GM19438 (cell line): ENCODE measurements around the gene SFXN5.
"Not testable (repeated sequence)": the region's sequence is repeated elsewhere in the genome, so short reads cannot be mapped to it uniquely, and the experiment has no call there.

Source experiments
- ATAC-seq: cut with Tn5 transposase; IDR thresholded peaks from one replicate; pipeline ENCODE4 v1.9.1; 2021; ENCODE audit warnings: low read depth; ENCODE audit not compliant: unreplicated experiment

Gene SFXN5, protein sequence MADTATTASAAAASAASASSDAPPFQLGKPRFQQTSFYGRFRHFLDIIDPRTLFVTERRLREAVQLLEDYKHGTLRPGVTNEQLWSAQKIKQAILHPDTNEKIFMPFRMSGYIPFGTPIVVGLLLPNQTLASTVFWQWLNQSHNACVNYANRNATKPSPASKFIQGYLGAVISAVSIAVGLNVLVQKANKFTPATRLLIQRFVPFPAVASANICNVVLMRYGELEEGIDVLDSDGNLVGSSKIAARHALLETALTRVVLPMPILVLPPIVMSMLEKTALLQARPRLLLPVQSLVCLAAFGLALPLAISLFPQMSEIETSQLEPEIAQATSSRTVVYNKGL

DNA sequence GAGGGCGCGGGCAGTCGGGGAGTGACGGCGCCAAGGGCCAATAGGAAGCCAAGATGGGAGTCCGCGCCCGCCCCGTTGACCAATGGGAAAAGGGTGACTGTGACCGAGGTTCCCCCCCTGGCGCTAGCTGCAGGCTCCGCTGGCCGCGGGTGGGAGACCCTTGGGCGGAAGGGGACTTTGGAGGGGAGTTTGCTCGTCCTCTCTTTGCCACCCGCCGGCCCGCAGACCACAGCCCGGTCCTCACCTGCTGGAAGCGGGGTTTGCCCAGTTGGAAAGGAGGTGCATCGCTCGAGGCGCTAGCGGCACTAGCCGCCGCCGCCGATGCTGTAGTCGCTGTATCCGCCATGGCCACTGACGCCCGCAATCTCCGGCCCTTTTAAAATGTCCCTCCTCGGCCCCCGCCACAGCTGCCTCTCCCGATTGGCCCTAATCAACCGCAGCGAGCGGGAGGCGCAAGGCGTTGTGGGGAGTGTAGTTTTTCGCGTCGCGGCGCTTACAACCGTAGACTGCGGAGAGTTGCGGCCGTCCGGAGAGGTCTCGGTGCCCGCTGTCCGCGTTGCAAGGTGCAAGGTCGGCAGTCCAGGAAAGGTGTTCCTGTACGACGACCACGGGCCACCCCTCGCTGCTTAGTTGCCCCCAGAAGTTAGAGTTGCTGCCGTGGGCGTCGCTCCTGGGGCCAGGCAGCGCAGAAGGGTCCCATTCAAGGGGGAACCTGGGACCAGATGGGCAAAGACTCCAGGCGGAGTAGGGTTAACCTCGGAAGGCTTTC is at the start of gene SFXN5:
SFXN5 (minus strand) TSS at position 353 of the 769 bp plus-strand sequence; CDS start at position 346, 7 bp downstream.
- peak; percentile 95 for ATAC-seq

DNA sequence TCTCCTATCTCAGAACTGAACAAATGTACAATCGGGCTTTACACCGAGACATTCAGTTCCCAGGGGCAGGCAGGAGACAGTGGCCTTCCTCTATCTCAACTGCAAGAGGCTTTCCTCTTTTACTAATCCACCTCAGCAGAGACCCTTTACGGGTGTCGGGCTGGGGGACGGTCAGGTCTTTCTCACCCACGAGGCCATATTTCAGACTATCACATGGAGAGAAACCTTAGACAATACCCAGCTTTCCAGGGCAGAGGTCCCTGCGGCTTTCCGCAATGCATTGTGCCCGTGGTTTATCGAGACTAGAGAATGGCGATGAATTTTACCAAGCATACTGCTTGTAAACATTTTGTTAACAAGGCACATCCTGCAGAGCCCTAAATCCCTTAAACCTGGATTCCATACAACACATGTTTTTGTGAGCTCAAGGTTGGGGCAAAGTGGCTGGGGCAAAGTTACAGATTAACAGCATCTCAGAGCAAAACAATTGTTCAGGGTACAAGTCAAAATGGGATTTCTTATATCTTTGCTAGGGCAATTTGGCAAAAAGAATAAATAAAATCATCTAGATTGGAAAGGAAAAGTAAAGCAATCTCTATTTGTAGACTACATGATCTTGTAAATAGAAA is 48.2 kb upstream of the SFXN5 start:
- not testable (repeated sequence) for ATAC-seq

DNA sequence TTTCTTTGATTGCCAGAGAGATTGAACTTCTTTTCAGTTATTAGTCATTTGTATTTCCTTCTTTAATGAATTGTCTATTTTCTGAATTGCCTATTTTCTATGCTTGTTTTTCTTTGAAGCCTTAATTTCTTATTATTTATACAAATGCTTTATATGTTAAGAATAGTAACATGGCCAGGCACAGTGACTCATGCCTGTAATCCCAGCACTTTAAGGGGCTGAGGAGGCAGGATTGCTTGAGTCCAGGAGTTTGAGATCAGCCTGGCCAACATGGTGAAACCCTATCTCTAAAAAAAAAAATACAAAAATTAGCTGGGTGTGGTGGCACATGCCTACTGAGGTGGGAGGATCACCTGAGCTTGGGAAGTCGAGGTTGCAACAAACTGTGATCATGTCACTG is 45.9 kb upstream of the SFXN5 start:
- ATAC-seq = no peak

DNA sequence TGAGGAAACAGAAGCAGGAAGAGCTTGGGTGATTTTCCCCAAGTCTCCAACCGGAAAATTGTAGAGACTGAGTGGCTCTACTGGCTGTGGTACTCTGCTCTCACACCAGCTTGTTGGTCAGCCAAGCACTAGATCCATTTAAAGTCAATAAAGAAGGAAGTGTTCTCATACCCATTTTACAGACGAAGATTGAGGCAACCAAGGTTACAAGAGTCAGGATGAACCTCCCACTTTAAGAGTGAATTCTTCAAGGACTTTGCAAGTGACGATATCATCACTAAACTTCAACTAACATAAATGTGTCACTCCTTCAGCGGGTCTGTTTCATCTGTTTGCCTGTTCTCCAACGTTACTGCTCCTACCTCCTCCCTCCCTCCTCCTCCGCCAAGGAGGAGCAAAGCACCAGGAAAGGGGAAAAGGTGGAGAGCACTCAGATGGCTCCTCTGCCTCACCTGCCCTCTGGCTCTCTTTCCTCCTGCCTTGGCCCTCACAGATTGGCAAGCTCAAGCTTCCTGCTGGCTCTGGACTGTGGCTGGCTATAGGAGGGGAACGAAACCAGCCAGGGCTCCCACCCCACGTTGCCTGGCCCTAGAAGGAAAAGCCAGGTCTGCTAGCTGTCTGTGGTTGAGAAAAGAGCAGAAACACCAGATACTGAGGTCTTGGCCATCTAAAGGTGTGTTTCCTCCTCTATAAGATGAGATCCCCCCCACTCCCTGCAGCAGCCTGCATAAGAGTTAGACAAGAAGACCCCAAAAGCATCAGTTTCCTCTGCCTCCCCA is 44.9 kb upstream of the SFXN5 start:
- ATAC-seq = no peak

DNA sequence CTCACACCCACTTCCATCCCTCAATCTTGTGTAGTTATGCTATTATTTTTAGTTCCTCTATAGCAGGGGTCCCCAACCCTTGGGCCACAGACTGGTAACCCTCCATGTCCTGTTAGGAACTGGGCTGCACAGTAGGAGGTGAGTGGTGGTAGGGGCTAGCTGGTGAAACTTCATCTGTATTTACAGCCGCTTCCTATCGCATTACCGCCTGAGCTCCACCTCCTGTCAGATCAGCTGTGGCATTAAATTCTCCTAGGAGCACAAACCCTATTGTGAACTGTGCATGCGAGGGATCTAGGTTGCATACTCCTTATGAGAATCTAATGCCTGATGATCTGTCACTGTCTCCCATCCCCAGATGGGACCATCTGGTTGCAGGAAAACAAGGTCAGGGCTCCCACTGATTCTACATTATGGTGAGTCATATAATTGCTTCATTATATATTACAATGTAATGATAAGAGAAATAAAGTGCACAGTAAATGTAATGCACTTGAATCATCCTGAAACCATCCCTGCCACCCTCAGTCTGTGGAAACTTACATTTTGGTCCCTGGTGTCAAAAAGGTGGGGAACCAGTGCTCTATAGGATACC is 42.9 kb upstream of the SFXN5 start:
- no peak for ATAC-seq

DNA sequence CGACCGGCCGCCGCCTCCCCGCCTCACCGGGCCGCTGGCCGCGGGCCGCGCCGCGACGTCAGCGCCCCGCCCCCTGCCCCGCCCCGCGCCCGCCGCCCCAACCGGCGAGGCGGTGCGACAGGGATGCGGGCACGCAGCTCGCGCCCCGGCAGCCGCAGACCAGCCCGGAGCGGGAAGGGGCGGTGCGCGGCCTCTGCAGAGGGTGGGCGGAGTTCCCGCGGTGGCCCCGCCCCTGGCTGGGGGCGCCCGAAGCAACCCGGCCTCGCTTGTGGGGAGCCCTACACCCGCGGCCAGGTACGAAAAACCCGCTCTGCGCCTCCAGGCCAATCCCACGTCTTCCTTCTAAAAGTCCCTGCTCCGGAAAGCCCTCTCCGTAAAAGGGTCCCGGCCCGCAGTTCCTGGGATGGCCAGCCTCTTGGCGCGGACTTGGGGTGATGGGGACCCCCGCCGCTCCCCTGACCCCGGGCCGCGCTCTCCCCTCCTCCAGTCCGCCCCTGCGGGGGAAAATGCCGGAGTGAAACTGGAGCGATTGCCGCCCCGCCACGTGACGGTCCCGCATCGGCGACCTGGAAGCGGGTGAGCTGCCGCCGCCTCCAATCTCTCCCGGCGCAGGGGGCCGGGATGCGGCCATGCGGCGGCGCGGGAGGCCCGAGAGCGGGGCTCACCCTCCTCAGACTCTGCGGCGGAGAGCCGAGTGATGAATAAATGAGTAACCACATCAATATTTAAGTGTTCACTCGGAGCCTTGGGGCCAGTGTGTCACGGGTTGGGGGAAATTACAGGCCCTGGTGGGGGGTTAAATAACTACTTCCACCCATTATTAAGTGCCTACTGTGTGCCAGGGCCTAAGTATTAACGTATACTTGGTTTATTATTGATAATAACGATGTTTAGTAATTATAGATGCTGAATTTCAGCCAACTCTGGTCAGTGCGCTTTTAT is 41.7 kb upstream of the SFXN5 start, which contains the start of gene RAB11FIP5:
RAB11FIP5 (minus strand) TSS at position 36 of the 942 bp plus-strand sequence. CDS start 171 bp downstream, outside the sequence.
- ATAC-seq = peak; percentile 84

DNA sequence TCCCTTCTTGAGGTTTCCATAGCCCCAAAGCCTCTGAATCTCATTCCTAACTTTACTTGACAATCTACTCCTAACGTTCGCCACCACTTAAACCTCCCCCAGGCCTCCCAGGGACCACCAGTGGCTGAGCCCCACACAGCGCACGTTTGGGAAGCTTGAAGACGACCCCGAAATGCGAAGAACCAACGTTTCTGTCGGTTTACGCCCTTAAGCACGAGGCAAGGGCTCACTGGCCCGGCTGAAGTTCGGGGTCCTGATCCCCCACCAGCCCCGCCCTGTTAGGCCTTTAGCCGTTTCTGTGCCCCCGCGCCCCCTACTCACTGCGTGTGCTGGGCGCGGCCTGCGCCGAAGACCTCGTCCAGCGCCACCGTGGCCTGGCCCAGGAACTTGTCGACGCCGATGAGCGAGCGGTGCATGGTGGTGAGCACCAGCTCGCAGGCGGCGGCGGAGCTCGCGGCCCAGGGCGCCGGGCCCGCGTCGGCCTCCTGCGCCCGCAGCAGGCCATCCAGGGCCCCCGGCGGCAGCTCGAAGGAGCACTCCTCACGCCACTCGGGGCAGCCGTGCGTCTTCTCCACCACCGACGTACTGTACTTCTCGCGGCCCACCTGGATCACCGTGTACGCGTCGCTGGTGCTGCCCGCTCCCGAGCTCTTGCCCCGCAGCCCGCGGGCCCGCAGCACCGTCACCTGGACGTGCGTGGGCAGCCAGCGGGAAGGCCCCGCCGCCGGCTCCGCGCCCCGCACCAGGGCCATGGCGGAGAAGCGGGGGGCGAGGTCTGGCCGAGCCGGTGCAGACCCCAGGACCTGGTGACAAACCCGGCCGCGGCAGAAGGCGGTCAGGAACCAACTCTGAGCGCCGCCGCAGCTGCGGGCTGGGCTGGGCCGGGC is 40.8 kb upstream of the SFXN5 start:
- ATAC-seq = peak; percentile 24

DNA sequence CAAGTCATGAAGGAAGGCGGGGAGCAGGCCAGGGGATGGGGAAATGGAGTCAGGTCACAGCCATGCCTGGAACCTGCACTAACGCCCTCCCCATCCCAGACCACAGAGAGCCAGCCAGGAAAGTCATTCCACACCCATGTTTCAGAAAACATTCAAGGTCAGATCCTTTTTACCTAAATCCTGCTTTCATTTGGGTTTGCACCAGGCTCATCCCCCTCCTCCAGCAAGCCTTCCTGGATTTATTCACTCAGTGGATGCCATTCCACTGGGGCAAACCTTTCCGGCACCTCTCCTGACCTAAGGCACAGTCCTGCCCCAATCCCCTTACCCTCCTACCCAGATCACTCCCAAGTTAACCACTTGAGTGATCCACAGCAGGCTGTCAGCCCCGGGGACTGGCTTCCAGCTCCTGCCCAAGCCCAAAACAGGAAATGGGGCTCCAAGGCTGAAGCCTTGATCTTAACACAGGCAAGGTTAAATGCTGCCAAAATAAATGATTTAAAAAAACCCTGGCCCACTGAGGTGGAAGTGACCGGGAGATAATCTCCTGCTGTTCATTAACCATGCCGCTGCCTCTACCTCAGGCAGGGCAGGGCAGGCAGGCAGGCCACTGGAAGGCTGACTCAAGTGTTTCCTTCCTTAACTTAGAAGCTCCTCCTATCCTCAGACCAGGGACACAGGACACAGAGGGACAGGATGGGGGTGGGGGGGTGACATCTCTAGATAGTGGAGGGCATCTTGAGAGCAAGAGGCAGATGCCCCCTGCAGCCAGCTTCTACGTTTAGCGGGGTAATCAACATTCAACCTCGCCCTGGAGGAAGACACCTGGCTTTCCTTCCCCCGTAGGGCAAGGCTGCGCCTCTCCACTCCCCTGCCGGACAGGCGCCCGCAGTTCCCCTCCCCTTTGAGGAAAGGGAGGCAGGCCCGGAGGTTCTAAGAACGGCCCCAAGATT is 39.8 kb upstream of the SFXN5 start:
- no peak for ATAC-seq

DNA sequence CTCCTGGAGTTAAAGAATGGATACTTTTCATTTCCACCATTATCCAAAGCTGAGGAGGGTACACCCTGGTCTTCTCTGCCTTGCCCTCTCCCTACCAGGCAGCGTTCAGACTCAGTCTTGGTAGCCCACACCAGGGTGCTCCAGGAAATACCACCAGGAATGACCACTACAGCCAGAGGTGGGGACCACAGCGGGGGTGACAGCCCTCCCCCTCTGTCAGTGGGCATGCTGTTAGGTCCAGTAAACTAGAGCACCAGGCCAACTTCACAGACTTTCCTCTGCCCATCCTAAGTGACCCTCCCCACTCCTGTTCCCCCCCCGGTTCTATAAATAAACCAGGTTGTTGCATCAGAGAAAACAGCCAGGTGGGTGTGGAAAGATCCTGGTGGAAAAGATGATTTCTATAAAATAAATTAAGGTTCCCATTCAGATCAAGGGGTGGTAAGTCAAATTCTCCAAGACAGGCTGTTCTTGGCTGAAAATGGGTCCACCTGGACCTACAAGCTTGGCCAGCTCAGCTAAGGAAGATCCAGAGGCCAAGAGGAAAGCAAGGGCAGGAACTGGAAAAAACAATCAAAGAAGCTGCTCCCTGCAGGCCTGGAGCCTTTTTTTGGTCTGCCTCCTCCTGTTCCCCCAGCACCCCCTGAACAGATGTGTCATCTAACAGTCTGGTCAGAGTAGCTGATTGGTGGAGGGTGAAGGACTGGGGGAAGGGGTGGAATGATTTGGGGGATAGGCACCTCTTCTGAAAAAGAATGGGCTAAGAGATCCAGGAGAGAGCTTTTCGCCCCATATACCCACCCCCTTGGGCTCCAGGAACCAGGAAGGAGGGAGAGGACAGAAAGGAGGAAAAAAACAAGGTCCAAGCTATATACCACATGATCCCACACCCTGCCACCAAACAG is 38.9 kb upstream of the SFXN5 start:
- no peak for ATAC-seq

DNA sequence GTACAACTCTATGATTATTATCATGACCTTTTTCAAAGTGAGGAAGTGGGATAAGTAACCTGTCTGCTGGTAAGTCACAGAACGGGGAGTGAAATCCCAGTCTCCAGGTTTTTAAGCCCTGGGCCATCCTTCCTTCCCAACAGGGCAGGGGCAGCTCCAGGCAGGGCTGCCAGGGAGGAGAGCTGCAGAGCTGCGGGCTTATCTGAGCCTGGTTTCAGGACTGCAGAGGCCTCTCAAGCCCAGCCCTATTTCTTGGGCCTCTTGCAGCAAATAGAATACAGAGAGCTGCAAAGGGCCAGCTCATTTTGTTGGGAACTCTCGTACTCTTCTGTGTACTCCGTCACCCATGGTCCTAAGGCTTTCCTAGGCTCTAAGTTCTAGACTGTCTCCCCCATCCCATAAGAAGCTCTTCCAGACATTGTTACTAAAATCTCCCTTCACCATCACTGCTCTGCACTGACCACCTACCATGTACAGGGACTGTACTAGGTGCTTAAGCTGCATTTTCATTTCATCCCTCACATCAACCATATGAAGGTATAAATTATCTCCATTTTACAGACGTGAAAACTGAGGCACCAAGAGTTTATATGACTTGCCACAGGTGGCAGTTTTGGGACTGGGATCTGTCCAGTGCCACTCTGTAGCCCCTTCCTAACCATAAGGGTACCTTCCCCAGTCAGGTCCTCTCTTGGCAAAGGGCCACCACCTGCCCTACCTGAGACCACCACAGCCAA is 38.1 kb upstream of the SFXN5 start:
- no peak for ATAC-seq

DNA sequence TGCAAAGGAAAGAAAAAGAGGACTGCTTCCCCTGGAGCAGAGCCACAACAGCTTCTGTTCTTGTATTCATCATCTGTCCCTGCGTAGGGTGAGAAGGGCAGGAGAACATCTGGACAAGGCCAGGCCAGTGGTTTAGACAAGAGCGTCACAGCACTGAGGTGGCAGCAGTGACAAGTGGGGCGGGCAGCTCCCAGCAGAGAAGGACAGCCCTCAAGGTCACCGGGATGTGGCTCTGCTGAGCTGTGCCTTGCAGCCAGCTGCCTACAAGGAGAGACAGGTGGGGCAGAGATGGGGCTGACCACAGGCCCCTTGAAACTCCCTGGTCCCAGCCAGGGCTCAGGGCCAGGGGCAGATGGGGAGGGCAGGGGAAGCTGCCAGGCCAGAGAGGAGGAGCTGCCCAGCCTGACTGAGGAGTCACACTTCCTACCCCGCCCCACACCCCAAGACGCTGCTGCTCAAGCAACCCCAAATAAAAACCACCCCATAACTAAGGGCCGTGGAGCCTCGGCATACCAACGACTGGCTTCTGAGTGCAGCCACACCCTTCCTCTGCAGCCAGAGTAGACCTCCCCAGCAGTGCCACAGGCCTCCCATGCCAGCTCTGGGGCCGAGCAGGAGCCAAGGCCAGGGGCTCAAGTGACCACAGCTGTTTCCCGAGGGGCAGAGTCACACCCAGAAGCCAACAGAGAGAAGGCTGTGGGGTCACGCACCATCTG is 35.9 kb upstream of the SFXN5 start:
- no peak for ATAC-seq

DNA sequence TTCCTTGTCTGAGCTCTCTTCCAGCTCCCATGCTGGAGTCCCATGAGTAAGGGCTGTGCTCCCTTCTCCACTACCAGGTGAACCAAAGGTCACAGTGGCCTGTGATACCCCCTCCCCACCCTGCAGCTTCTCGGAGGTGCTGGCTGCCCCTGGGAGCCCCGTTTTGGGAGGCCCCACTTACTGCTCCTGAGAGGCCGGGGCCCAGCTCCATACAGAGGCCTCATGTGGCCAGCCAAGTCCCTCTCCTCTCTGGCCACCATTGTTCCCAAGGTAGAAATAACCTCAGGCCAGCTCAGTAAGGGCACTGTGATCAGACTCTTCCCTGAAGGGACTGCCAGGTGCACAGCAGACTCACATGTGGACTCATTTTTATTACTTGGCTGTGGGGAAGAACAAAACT is 35.3 kb upstream of the SFXN5 start:
- ATAC-seq = no peak

DNA sequence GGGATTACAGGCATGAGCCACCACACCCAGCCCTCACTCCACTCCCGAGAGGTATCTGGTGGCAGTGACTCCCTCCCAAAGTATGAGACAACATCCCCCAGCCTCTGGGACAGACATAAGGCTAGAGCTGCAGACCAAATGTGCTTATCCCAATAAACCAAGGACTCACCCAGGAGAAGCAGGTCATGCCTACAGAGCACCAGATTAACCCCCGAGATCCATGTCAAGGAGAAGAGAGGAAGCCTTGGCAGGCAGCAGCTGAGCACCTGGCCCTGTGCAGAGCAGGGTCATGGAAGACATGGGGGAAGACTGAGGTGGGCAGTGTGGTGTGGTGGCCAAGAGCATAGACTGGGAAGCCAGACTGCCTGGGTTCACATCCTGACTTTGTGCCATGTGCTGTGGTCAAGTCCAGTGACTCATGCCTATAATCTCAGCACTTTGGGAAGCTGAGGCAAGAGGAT is 34.0 kb upstream of the SFXN5 start:
- no peak for ATAC-seq

DNA sequence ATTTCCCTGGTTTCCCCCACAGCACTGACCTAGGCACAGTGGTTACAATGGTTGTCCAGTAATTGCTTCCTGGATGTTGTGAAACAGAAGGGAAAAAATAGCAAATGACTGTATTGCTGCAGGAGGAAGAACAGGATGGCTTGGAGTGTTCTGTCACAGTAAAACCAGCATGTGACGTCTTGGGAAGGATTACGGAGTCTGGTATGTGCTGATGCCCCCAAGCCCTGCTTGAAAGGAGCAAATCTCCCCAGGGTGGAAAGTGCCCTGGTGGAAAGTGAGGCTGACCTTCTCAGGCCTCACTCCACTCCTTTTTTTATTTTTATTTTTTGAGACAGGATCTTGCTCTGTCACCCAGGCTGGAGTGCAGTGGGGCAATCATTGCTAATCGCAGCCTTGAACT is 33.4 kb upstream of the SFXN5 start:
- no peak for ATAC-seq
